HFF-Myc (cell line): ENCODE data around the gene LRRC56.

ENCODE experiments used
- DNase-seq: peaks from one replicate; pipeline ENCODE4 v3.0.0-alpha.2; 2011; ENCODE audit warnings: low read depth; ENCODE audit errors: extremely low read depth
- H3K4me3 ChIP-seq: replicated peaks from 2 replicates; pipeline ENCODE4 v1.5.1; 2011; ENCODE audit warnings: low read depth, mild to moderate bottlenecking, control low read depth, low read length
- CTCF ChIP-seq: IDR thresholded peaks from 2 replicates; pipeline ENCODE4 v1.5.1; 2012; ENCODE audit warnings: mild to moderate bottlenecking, low read depth, low read length, control low read depth; ENCODE audit errors: missing control alignments

The LRRC56 gene

DNA sequence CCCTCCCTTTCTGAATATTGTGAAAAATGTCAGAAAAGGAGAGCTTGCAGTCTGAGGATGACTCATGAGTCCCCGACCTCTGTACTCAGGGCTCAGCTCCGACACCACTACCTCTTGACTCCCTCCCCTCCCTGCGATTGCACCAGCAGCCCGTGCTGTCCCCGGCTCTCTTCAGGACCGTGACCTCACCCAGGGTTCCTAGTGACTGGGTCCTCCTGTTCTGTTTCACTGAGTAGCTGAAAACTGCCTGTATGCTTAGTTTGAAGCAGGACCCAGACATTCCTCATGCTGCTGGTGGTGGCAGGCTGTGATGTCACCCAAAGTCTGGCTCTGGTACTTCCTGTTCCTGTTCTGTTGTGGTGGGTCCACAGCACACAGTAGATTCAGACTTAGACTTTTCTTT, 50.7 kb downstream of the LRRC56 start:
- no peak for DNase-seq
- no peak for TF ChIP-seq CTCF
- no peak overlapping the region for H3K4me3 ChIP-seq

DNA sequence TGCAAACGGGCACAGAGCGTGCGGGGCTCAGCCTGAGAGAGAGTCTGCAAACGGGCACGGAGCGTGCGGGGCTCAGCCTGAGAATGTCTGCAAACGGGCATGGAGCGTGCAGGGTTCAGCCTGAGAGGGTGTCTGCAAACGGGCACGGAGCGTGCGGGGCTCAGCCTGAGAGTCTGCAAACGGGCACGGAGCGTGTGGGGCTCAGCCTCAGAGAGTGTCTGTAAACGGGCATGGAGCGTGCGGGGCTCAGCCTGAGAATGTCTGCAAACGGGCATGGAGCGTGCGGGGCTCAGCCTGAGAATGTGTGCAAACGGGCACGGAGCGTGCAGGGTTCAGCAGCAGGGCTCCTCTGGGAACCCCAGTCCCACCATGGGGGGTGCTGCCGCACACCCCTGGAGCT, 52.5 kb downstream of the LRRC56 start:
- TF ChIP-seq CTCF = no peak
- no peak for DNase-seq
- no peak overlapping the region for H3K4me3 ChIP-seq

DNA sequence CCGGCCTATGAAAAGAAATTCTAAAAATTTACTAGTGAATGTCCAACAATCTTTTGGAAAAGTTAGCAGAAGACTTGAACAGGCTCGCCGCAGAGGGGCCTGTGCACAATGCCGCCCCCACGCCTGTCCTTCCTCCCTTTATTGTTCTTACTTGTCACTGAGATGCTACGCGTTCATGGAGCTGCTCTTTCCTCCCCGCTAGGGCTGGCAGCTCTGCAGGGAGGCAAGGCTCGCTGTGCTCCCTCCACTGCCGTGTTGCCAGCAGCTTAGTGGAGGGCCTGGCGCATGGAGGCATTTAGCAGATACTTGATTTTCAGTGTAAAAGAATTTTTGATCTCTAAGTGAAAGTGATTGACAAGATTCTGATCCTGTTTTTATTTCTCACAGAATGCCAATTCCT, 53.7 kb downstream of the LRRC56 start:
- H3K4me3 ChIP-seq = no peak overlapping the region
- no peak for TF ChIP-seq CTCF
- no peak for DNase-seq

DNA sequence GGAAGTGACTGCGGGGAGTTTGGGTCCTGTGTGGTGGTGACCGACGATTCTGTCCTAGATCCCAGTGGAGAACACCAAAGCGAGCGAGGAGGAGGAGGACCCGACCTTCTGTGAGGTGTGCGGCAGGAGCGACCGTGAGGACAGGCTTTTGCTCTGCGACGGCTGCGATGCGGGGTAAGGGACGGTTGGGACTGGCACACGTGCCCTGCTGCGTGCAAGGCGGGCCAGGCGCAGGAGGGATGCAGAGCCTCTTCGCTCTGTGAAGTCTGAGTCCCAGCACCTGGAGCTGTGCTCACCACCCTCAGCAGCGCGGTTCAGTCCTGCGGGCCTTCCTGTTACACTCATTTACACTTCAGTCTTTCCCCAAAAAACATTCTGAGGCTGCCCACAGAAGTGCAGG, 55.2 kb downstream of the LRRC56 start:
- DNase-seq = no peak
- TF ChIP-seq CTCF = no peak
- H3K4me3 ChIP-seq = no peak overlapping the region

- DNase-seq = no peak
- TF ChIP-seq CTCF = no peak
- H3K4me3 ChIP-seq = no peak overlapping the region
These were observed 55.6 kb downstream of the LRRC56 start for GRCh38 chr11:592918-593317.

DNA sequence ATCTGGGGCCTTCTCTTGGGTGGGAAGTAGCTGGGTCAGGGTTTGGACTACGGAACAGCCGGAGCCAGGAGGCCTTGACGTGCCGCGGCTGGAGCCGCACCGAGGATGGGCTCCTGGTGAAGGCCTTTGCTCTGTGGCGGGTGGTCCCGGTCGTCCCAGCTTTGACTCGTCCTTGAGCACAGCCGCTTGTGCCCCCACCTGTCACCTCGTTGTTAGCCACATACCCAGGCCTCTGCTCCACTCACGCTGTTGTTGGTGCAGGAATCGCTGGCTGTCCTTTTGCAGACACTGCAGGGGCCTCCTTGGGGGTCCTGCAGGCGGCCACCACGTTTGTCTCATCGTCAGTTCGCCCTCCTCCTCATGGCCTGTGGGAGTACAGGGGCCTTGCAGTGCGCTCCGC, 56.0 kb downstream of the LRRC56 start:
- TF ChIP-seq CTCF = no peak
- DNase-seq = no peak

DNA sequence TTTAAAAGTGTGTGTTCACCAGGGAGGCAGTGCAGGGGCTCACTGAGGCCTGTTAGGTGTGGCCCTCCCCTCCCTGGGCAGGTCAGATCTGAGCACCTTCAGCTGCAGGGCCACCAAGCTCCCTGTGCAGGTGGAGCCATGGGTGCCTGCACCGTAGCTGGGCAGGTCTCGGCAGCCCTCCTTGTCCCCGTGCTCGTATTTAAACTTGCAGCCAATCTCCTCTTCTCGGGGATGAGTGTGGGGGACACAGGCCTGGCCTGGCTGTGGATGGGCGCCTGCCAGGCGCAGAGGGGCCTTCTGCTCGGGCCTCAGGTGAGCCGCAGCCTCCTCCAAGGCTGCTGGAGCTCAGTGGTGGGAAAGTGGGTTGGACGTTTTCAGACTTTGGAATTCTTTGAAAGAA, 58.1 kb downstream of the LRRC56 start:
- no peak overlapping the region for H3K4me3 ChIP-seq
- no peak for TF ChIP-seq CTCF
- DNase-seq = no peak

More for the DNA sequence above, 56.0 kb downstream of the LRRC56 start:
- H3K4me3 ChIP-seq = no peak overlapping the region
